Superior temporal gyrus (tissue), 1 donor: ENCODE measurements around the gene CDH4.
A peak's percentile ranks its signal among the peaks of the same experiment; 100 is the strongest.

Experiments used
- DNase-seq: peaks from one replicate; pipeline ENCODE4 v3.0.0-alpha.2; 2016; ENCODE audit errors: extremely low spot score

CDH4 gene

GRCh38 chr20:61251529-61252393 is at the start of gene CDH4:
Gene CDH4, plus strand, starts transcription at chr20:61252261.
- DNase-seq: no peak

DNA sequence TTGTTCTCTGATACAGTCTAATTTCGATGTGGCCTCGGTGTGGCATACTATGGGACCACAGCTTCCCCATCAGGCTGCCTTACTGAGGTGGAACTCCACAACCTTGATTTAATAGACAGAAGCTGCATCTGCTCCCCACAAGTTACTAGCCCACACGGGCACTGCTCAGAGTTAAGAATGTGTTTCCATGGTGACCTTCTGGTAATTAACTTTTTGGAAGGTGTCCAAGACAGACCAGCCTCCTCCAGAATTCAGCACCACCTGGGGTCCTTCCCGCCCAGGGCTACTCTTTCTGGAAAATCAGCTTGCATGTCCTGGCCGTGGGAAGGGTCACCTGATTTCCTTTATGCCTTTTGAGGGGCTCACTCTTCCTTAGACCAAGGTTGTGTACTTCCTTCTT is 48.7 kb upstream of the CDH4 start:
- no peak for DNase-seq

DNA sequence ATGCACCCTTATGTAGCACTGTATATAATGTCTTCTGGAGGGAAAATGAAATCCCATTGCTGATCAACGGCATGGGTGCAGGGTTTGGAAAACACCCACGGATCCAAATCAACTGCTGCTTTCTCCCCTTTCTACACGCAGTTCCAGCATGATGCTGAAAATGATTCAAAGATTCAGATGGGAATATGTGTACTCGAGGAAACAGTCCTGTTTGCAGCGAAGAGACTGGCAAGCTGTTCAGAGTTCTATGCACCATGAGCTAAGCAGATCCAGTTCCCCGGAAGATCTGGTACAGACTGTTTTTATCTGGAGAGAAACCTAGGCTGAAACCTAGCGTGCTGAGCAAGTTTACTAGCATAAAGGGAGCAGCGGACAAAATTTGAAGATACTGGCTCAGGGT is 47.9 kb upstream of the CDH4 start:
- peak; percentile 43 for DNase-seq

DNA sequence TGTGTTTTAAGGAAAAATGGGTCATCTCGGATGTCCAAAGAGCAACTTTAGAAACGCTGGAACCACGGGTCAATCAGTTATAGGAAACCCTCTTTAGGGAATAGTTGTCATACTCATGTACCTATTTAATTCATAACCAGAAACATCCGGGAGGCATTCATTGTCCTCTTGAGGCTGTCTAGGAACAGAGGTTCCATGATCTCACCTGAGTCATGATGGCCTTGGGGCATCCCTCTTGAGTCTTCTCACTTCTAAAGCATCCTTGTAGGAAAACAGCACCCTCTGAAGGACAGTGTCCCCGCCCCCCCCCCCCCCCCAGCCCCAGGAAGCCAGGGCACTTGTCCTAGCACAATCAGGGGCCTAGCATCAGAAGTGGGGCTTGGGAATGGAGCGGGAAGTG is 46.3 kb upstream of the CDH4 start:
- DNase-seq: no peak

DNA sequence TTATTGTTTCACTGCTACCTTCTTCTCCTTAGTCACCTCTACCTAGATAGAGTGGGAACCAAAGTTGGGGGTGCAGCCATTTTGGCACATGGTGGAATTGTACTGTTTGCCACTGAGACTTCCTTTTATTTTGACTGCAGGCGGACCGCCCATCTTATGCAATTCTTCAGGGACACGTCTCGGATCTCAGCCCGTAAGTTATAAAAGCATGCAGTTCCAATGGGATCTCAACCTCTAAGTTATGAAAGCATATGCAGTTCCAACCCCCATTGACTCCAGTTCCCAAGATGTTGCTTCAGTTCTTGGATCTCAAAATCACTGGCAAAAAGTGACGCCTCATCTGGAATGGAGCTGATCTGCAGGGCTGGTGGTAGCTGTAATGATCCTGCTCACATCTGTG is 41.2 kb upstream of the CDH4 start:
- no peak for DNase-seq

DNA sequence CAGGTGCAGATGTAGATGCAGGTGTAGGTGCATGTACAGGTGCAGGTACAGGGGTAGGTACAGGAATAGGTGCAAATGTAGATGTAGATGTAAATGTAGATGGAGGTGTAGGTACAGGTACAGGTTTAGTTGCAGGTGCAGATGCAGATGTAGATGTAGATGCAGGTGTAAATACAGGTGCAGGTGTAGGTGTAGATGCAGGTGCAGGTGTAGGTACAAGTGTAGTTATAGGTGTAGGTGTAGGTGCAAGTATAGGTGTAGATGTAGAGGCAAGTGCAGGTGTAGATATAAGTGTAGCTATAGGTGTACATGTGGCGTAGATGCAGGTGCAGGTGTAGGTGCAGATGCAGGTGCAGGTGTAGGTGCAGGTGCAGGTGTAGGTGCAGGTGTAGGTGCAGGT is 34.2 kb upstream of the CDH4 start:
- no peak for DNase-seq

GRCh38 chr20:61219021-61219431 is 33.0 kb upstream of the CDH4 start:
- DNase-seq: no peak

- no peak for DNase-seq
Measured at GRCh38 chr20:61220131-61220530, 31.9 kb upstream of the CDH4 start.

GRCh38 chr20:61220626-61221325 is 31.3 kb upstream of the CDH4 start:
- DNase-seq: no peak

- DNase-seq: no peak
Measured at GRCh38 chr20:61222699-61223098, 29.4 kb upstream of the CDH4 start.

GRCh38 chr20:61223121-61223520 is 28.9 kb upstream of the CDH4 start:
- no peak for DNase-seq

DNA sequence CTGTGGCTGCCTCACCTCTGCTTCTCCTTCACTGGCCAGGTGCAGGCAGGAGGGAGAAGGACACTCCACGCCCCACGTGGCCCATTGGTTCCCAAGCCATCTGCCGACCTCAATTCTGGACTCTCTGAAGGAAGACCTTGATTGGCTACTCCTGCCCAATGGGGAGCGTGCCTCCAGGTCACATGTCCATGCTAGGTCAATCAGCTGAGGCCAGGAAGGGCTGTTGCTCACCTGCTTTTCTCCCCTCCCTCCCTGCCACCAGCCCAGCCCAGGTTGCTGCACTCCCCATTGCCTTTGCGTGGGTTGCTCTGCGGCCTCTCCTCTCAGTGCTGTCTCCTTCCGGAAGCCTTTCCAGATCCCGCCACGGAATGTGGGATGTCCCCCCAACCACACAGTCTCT is 21.9 kb upstream of the CDH4 start:
- no peak for DNase-seq

DNA sequence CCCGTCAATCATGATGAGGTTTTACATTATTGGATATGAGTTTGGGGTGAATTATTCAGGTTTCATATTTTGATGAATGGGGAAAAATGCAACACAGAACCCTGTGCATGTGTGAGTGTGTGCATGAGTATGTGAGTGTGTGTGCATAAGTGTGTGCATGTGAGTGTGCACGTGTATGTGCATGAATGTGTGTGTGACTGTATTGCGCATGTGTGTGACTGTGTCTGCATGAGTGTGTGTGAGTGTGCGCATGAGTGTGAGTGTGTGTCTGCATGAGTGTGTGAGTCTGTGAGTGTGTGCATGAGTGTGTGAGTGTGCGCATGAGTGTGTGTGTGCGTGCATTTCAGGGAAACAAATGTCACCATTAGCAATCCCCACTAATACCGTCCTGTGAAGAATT is 18.5 kb upstream of the CDH4 start:
- no peak for DNase-seq

GRCh38 chr20:61234224-61234890 is 17.7 kb upstream of the CDH4 start:
- DNase-seq: no peak

DNA sequence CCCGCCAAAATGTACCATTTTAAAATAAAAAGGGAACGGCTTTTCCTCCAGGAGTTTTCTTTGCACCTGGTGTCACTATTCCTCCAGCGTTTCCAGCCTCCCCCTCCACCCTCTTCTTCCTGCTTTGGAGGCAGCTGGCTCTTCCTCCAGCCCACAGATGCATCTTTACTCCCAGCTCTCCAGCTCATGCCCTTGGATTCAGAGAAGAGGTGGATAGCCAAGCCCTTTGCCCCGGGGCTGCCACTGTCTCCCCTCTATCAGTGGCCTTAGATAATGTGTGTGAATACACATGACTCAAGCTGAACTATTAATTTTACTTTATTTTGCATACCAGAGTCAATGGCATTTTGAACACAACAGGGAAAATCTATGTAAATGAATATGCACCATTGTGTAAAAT is 15.3 kb upstream of the CDH4 start:
- DNase-seq: no peak

- no peak for DNase-seq
Measured at GRCh38 chr20:61238813-61239212, 13.2 kb upstream of the CDH4 start.

DNA sequence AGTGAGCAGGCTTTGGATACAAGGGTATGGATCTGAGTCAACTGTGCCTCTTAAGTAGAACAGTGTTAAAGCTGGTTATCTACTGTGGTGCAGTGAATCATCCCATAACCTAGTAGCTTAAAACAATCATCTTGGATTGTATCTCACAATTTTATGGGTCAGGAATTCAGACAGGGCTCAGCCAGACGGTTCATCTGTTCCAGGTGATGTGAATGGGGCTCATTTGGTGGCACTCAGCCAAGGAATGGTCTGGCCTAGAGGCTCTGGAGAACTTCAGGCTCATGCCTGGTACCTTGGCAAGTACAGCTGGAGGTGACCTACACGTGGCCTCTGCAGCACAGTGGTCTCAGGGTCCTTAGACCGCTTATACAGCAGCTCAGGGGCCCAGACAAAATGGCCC is 11.2 kb upstream of the CDH4 start:
- DNase-seq: no peak

GRCh38 chr20:61244213-61244612 is 7.8 kb upstream of the CDH4 start:
- DNase-seq: no peak

DNA sequence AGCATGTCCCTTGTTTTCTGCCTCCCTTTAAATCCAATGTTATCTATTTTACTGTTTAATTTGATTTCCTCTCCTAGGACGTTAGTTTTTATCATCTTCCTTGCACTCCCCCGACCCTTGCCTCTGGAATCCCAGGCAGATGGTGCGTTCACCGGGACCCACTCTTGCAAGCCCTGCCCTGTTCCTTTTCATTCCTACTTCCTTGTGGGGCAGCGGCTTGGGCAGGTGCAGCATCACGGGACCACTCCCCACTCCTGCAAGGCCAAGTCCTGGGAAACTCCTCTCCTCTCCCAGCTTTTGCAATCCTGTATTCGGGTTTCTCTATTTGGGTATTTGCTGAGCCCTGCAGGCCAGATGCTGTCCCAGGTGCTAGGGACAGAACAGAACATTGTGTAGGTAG is 5.8 kb upstream of the CDH4 start:
- DNase-seq: no peak

GRCh38 chr20:61249626-61250025 is 2.4 kb upstream of the CDH4 start:
- no peak for DNase-seq

- DNase-seq: no peak
Measured at GRCh38 chr20:61252601-61253263, 671 bp downstream of the CDH4 start.

- DNase-seq: no peak
Measured at GRCh38 chr20:61253264-61253639, 1.2 kb downstream of the CDH4 start.
